Lung (tissue), 12 donors: ENCODE measurements around the gene CNTNAP5. TPM values are rescaled to one million over a fixed set of nuclear protein-coding genes. Genes with fewer than 3 reads are reported as not detected.
A peak's percentile ranks its signal among the peaks of the same experiment; 100 is the strongest.

Experiments
- ATAC-seq: fragments of 200-7000 bp; cut with Tn5 transposase; one replicate; pipeline ENCODE4 v1.9.1; 2020; ENCODE audit warnings: moderate number of reproducible peaks; ENCODE audit not compliant: insufficient read depth, low FRiP score
- DNase-seq, 3 donors: peaks; one replicate each; pipeline ENCODE4 v3.0.0-alpha.2; 2013 to 2017
- H3K27ac ChIP-seq, 2 donors: one replicate each; pipeline ENCODE4 v1.5.1; 2013; ENCODE audit warnings: mild to moderate bottlenecking in 2 of 2, moderate library complexity in 2 of 2, control low read depth in 1 of 2, inconsistent platforms in 1 of 2, low read depth in 1 of 2, low read length in 1 of 2
- H3K27me3 ChIP-seq, 3 donors: one replicate each; pipeline ENCODE4 v1.5.1; 2013; ENCODE audit warnings: low read length in 2 of 3; ENCODE audit not compliant: control insufficient read depth in 3 of 3, insufficient read depth in 3 of 3
- H3K36me3 ChIP-seq, 4 donors: one replicate each; pipeline ENCODE4 v1.5.1; 2013; ENCODE audit warnings: low read length in 4 of 4, mild to moderate bottlenecking in 1 of 4, moderate library complexity in 1 of 4; ENCODE audit not compliant: control insufficient read depth in 4 of 4, insufficient read depth in 4 of 4
- H3K4me1 ChIP-seq, 5 donors: one replicate each; pipeline ENCODE4 v1.5.1; 2013; ENCODE audit warnings: low read length in 5 of 5, mild to moderate bottlenecking in 2 of 5, moderate library complexity in 1 of 5; ENCODE audit not compliant: control insufficient read depth in 5 of 5, insufficient read depth in 5 of 5
- H3K4me3 ChIP-seq: one replicate; pipeline ENCODE4 v1.5.1; 2013; ENCODE audit warnings: mild to moderate bottlenecking, control low read depth, moderate library complexity
- H3K9ac ChIP-seq, 2 donors: one replicate each; pipeline ENCODE4 v1.5.1; 2013; ENCODE audit warnings: low read length in 2 of 2, control low read depth in 1 of 2; ENCODE audit not compliant: insufficient read depth in 1 of 2
- H3K9me3 ChIP-seq, 4 donors: one replicate each; pipeline ENCODE4 v1.5.1; 2013; ENCODE audit warnings: low read length in 3 of 4, mild to moderate bottlenecking in 1 of 4, moderate library complexity in 1 of 4; ENCODE audit not compliant: control insufficient read depth in 4 of 4, insufficient read depth in 3 of 4
- CTCF ChIP-seq: IDR thresholded peaks from 2 replicates; pipeline ENCODE4 v1.5.1; 2012; ENCODE audit warnings: mild to moderate bottlenecking; ENCODE audit errors: control extremely low read depth, extremely low read depth
- WGBS, 2 donors: extraction: QIAGEN DNeasy Blood & Tissue Kit; methylation state at CpG; one replicate each; pipeline ENCODE4 v1.1.7; 2013; 5-methylcytosine and 5-hydroxymethylcytosine counted together
- polyA plus RNA-seq, 2 donors: library from polyadenylated mRNA; stranded (reverse); fragments of 200-250 nt; gene quantifications; one replicate each; pipeline ENCODE4 v1.2.1, GENCODE V29; 2013
- total RNA-seq, 2 donors: library from RNA; depleted of rRNA in 1 of 2; stranded (reverse); fragments of >200 nt in 1 of 2; gene quantifications; one replicate each; pipeline ENCODE4 v1.2.1, GENCODE V29; 2014 to 2021
- donor health status: control.
- donor health status: control.
- donor health status: Bipolar disorder and iron deficiency.
- donor health status: healthy.
- donor health status: DM: yes; HTN: yes; CAD: no.

Gene CNTNAP5
- total and polyA plus RNA-seq, 4 donors, result 0.03 to 0.06 TPM; not detected in 2

GRCh38 chr2:124610866-124611265 is 585.8 kb downstream of the CNTNAP5 start:
- no peaks in the 10 kb centered on the region for H3K27me3 ChIP-seq
- no peak overlapping the region for H3K9ac ChIP-seq
- no peaks in the 10 kb centered on the region for H3K4me1 ChIP-seq
- H3K4me3 ChIP-seq, result no peak overlapping the region
- no peak for TF ChIP-seq CTCF
- 79 to 86% methylated on average over 10 of the region's 10 CpGs for WGBS, 2 donors
- H3K36me3 ChIP-seq, result no peaks in the 10 kb centered on the region
- no peak overlapping the region for H3K27ac ChIP-seq
- DNase-seq, result peak; percentile 55 to 72 (median 61)
- no peaks in the 10 kb centered on the region for H3K9me3 ChIP-seq
- no peak for ATAC-seq

GRCh38 chr2:124623560-124623959 is 598.5 kb downstream of the CNTNAP5 start:
- no peak overlapping the region for H3K9ac ChIP-seq
- no peak overlapping the region for H3K4me3 ChIP-seq
- no peak for ATAC-seq
- no peaks in the 10 kb centered on the region for H3K9me3 ChIP-seq
- H3K4me1 ChIP-seq, result no peaks in the 10 kb centered on the region
- no peak overlapping the region for H3K27ac ChIP-seq
- no peak for DNase-seq
- no peaks in the 10 kb centered on the region for H3K27me3 ChIP-seq
- no peaks in the 10 kb centered on the region for H3K36me3 ChIP-seq
- no peak for TF ChIP-seq CTCF

GRCh38 chr2:124625561-124625960 is 600.5 kb downstream of the CNTNAP5 start:
- 84 to 89% methylated on average over 5 of the region's 5 CpGs for WGBS, 2 donors
- Histone ChIP-seq H3K27me3 (no peaks in the 10 kb centered on the region), H3K9ac (no peak overlapping the region), H3K4me3 (no peak overlapping the region), H3K36me3 (no peaks in the 10 kb centered on the region), H3K27ac (no peak overlapping the region), H3K4me1 (no peaks in the 10 kb centered on the region), H3K9me3 (no peaks in the 10 kb centered on the region)
- no peak for ATAC-seq
- peak in 1 of 3 donors; percentile 6 for DNase-seq
- no peak for TF ChIP-seq CTCF

- DNase-seq (no peak), ATAC-seq (no peak)
- H3K36me3 ChIP-seq, result no peaks in the 10 kb centered on the region
- no peak overlapping the region for H3K9ac ChIP-seq
- WGBS, 2 donors, result 89 to 93% methylated on average over 5 of the region's 5 CpGs
- TF ChIP-seq CTCF, result no peak
- H3K9me3 ChIP-seq, result no peaks in the 10 kb centered on the region
- no peaks in the 10 kb centered on the region for H3K4me1 ChIP-seq
- H3K4me3 ChIP-seq, result no peak overlapping the region
- H3K27me3 ChIP-seq, result no peaks in the 10 kb centered on the region
- H3K27ac ChIP-seq, result no peak overlapping the region
Observed at GRCh38 chr2:124626993-124627392, 601.9 kb downstream of the CNTNAP5 start.
